Measurements from ENCODE around the gene MAP2.

The MAP2 gene

DNA sequence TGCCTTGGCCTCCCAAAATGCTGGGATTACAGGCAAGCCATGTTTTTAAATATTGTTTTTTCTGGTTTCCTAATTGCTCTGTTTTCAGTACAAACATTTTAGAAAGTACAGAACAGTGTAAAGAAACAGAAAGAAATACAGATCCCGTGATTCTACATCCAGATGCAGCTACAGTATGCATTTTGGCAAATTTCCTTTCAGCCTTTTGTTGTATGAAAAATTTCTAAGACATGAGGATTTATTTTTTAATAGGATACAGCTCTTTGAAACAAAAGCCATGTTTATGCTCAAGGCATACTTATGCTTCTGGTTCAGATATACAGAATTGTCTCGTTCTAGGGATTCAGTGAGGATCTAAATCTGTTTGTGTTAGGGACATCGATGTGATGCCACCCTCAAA, 109.5 kb downstream of the MAP2 start:
- no peaks in the 10 kb centered on the region; the same call in 1 of the 2 replicates for H3K27me3 ChIP-seq (ENCODE audit: control insufficient read depth, insufficient read depth, low read length)
- no peaks in the 10 kb centered on the region; the same call in 1 of the 2 replicates for H3K4me1 ChIP-seq (ENCODE audit: control insufficient read depth, insufficient read depth, low read length)
- H3K9me3 ChIP-seq (ENCODE audit: control insufficient read depth, insufficient read depth, low read length) = no peaks in the 10 kb centered on the region
- H3K27ac ChIP-seq (ENCODE audit: low read depth, low read length) = no peak overlapping the region
- H3K9ac ChIP-seq (ENCODE audit: low read depth, low read length) = no peak overlapping the region
- H3K36me3 ChIP-seq (ENCODE audit: control insufficient read depth, insufficient read depth, low read length) = no peaks in the 10 kb centered on the region
- H3K4me3 ChIP-seq (ENCODE audit: low read depth, low read length) = no peak overlapping the region

- H3K4me1 ChIP-seq (ENCODE audit: control insufficient read depth, insufficient read depth, low read length) = no peaks in the 10 kb centered on the region; the same call in 1 of the 2 replicates
- no peaks in the 10 kb centered on the region for H3K36me3 ChIP-seq (ENCODE audit: control insufficient read depth, insufficient read depth, low read length)
- no peaks in the 10 kb centered on the region for H3K9me3 ChIP-seq (ENCODE audit: control insufficient read depth, insufficient read depth, low read length)
- no peak overlapping the region for H3K9ac ChIP-seq (ENCODE audit: low read depth, low read length)
- no peak overlapping the region for H3K27ac ChIP-seq (ENCODE audit: low read depth, low read length)
- no peak overlapping the region for H3K4me3 ChIP-seq (ENCODE audit: low read depth, low read length)
- no peaks in the 10 kb centered on the region; the same call in 1 of the 2 replicates for H3K27me3 ChIP-seq (ENCODE audit: control insufficient read depth, insufficient read depth, low read length)
These were observed 110.4 kb downstream of the MAP2 start for GRCh38 chr2:209534228-209534627.

- Histone ChIP-seq H3K36me3 (ENCODE audit: control insufficient read depth, insufficient read depth, low read length) (no peaks in the 10 kb centered on the region), H3K9ac (ENCODE audit: low read depth, low read length) (no peak overlapping the region), H3K4me3 (ENCODE audit: low read depth, low read length) (no peak overlapping the region), H3K27ac (ENCODE audit: low read depth, low read length) (no peak overlapping the region), H3K9me3 (ENCODE audit: control insufficient read depth, insufficient read depth, low read length) (no peaks in the 10 kb centered on the region), H3K4me1 (ENCODE audit: control insufficient read depth, insufficient read depth, low read length) (no peaks in the 10 kb centered on the region; the same call in 1 of the 2 replicates), H3K27me3 (ENCODE audit: control insufficient read depth, insufficient read depth, low read length) (no peaks in the 10 kb centered on the region; the same call in 1 of the 2 replicates)
These were observed 112.5 kb downstream of the MAP2 start for GRCh38 chr2:209536363-209536762.

- Histone ChIP-seq H3K4me1 (ENCODE audit: control insufficient read depth, insufficient read depth, low read length) (no peaks in the 10 kb centered on the region), H3K4me3 (ENCODE audit: low read depth, low read length) (no peak overlapping the region), H3K27ac (ENCODE audit: low read depth, low read length) (no peak overlapping the region), H3K9me3 (ENCODE audit: control insufficient read depth, insufficient read depth, low read length) (no peaks in the 10 kb centered on the region), H3K36me3 (ENCODE audit: control insufficient read depth, insufficient read depth, low read length) (no peaks in the 10 kb centered on the region), H3K9ac (ENCODE audit: low read depth, low read length) (no peak overlapping the region), H3K27me3 (ENCODE audit: control insufficient read depth, insufficient read depth, low read length) (no peaks in the 10 kb centered on the region)
These were observed 123.9 kb downstream of the MAP2 start for GRCh38 chr2:209547726-209548125.

- Histone ChIP-seq H3K27ac (ENCODE audit: low read depth, low read length) (no peak overlapping the region), H3K9ac (ENCODE audit: low read depth, low read length) (no peak overlapping the region), H3K4me3 (ENCODE audit: low read depth, low read length) (no peak overlapping the region), H3K36me3 (ENCODE audit: control insufficient read depth, insufficient read depth, low read length) (no peaks in the 10 kb centered on the region), H3K9me3 (ENCODE audit: control insufficient read depth, insufficient read depth, low read length) (no peaks in the 10 kb centered on the region), H3K27me3 (ENCODE audit: control insufficient read depth, insufficient read depth, low read length) (no peaks in the 10 kb centered on the region), H3K4me1 (ENCODE audit: control insufficient read depth, insufficient read depth, low read length) (no peaks in the 10 kb centered on the region)
These were observed 125.7 kb downstream of the MAP2 start for GRCh38 chr2:209549589-209549988.

GRCh38 chr2:209553913-209554312, 130.1 kb downstream of the MAP2 start:
- no peak overlapping the region for H3K4me3 ChIP-seq (ENCODE audit: low read depth, low read length)
- no peaks in the 10 kb centered on the region for H3K36me3 ChIP-seq (ENCODE audit: control insufficient read depth, insufficient read depth, low read length)
- no peak overlapping the region for H3K9ac ChIP-seq (ENCODE audit: low read depth, low read length)
- no peaks in the 10 kb centered on the region for H3K4me1 ChIP-seq (ENCODE audit: control insufficient read depth, insufficient read depth, low read length)
- H3K9me3 ChIP-seq (ENCODE audit: control insufficient read depth, insufficient read depth, low read length) = no peaks in the 10 kb centered on the region
- H3K27me3 ChIP-seq (ENCODE audit: control insufficient read depth, insufficient read depth, low read length) = no peaks in the 10 kb centered on the region
- no peak overlapping the region for H3K27ac ChIP-seq (ENCODE audit: low read depth, low read length)

DNA sequence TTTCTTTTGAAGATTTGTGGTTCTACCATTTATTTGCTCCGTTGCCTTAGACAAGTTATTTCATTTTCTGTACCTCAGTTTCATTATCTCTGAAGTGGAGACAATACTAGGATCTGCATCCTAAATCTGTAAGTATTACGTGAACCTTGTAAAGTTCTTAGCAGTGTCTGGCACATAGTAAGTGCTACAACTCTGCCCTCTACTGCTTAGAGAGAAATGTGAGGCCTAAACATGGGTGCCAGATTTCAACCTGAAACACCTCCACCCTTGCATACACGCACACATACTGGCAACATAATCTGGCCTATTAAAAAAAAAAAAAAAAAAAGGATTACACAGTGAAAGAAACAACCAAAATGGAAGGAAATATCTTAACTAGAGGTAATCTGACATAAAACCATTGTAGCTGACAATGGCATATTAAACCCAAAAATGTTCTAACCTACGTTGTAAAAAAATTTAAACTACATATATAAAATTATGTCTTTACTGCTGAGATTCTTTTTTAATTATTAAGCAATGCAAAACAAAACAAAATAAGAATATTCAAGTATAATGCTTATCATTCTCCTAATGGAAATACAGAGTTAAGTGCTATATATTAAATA, 132.6 kb downstream of the MAP2 start:
- H3K9me3 ChIP-seq (ENCODE audit: control insufficient read depth, insufficient read depth, low read length) = no peaks in the 10 kb centered on the region
- H3K9ac ChIP-seq (ENCODE audit: low read depth, low read length) = no peak overlapping the region
- no peaks in the 10 kb centered on the region for H3K36me3 ChIP-seq (ENCODE audit: control insufficient read depth, insufficient read depth, low read length)
- H3K4me3 ChIP-seq (ENCODE audit: low read depth, low read length) = no peak overlapping the region
- H3K27ac ChIP-seq (ENCODE audit: low read depth, low read length) = no peak overlapping the region
- no peaks in the 10 kb centered on the region for H3K4me1 ChIP-seq (ENCODE audit: control insufficient read depth, insufficient read depth, low read length)
- H3K27me3 ChIP-seq (ENCODE audit: control insufficient read depth, insufficient read depth, low read length) = no peaks in the 10 kb centered on the region

GRCh38 chr2:209560911-209561310, 137.1 kb downstream of the MAP2 start:
- no peaks in the 10 kb centered on the region for H3K27me3 ChIP-seq (ENCODE audit: control insufficient read depth, insufficient read depth, low read length)
- no peak overlapping the region for H3K9ac ChIP-seq (ENCODE audit: low read depth, low read length)
- no peaks in the 10 kb centered on the region for H3K4me1 ChIP-seq (ENCODE audit: control insufficient read depth, insufficient read depth, low read length)
- no peak overlapping the region for H3K27ac ChIP-seq (ENCODE audit: low read depth, low read length)
- H3K9me3 ChIP-seq (ENCODE audit: control insufficient read depth, insufficient read depth, low read length) = no peaks in the 10 kb centered on the region
- no peak overlapping the region for H3K4me3 ChIP-seq (ENCODE audit: low read depth, low read length)
- H3K36me3 ChIP-seq (ENCODE audit: control insufficient read depth, insufficient read depth, low read length) = no peaks in the 10 kb centered on the region

- no peaks in the 10 kb centered on the region for H3K27me3 ChIP-seq (ENCODE audit: control insufficient read depth, insufficient read depth, low read length)
- no peaks in the 10 kb centered on the region for H3K36me3 ChIP-seq (ENCODE audit: control insufficient read depth, insufficient read depth, low read length)
- no peak overlapping the region for H3K27ac ChIP-seq (ENCODE audit: low read depth, low read length)
- H3K9me3 ChIP-seq (ENCODE audit: control insufficient read depth, insufficient read depth, low read length) = no peaks in the 10 kb centered on the region
- H3K9ac ChIP-seq (ENCODE audit: low read depth, low read length) = no peak overlapping the region
- H3K4me1 ChIP-seq (ENCODE audit: control insufficient read depth, insufficient read depth, low read length) = no peaks in the 10 kb centered on the region
- no peak overlapping the region for H3K4me3 ChIP-seq (ENCODE audit: low read depth, low read length)
These were observed 139.6 kb downstream of the MAP2 start for GRCh38 chr2:209563453-209563852.

- H3K36me3 ChIP-seq (ENCODE audit: control insufficient read depth, insufficient read depth, low read length) = no peaks in the 10 kb centered on the region
These were observed 141.0 kb downstream of the MAP2 start for GRCh38 chr2:209564816-209565215.

DNA sequence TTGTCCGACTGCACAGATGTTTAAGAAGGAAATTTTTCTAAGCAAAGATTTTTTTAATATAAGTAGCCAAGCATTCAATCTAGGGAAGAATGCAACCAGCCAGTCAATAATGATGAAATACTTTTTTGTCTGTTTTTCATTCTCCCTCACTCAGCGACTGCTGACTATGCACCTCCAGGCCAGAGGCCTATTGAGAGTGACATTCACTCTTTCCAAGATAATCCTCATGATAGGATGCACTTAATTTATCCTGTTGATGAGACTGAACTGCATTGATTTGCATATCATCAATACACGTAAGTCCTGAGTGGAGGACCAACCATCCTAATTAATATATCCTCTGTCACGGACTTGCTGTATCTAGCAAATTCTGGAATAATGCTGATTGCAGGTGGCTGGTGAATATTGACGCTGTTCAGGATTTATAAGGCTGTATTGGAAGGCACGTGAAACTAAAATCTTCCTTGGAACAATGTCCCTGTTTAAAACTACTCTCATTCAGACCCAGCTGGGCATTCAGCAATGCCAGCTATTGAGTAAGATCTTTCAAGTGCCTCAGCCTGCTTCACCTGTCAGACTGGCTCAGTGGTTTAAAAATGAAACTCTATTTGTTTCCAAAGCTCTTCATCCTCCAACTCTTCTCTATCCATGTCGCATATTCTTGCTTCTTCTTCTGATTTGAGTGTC, 142.2 kb downstream of the MAP2 start:
- Histone ChIP-seq H3K4me1 (ENCODE audit: control insufficient read depth, insufficient read depth, low read length) (no peaks in the 10 kb centered on the region), H3K27ac (ENCODE audit: low read depth, low read length) (no peak overlapping the region), H3K36me3 (ENCODE audit: control insufficient read depth, insufficient read depth, low read length) (no peaks in the 10 kb centered on the region), H3K9ac (ENCODE audit: low read depth, low read length) (no peak overlapping the region), H3K9me3 (ENCODE audit: control insufficient read depth, insufficient read depth, low read length) (no peaks in the 10 kb centered on the region), H3K27me3 (ENCODE audit: control insufficient read depth, insufficient read depth, low read length) (no peaks in the 10 kb centered on the region), H3K4me3 (ENCODE audit: low read depth, low read length) (no peak overlapping the region)

More at GRCh38 chr2:209564816-209565215, 141.0 kb downstream of the MAP2 start:
- Histone ChIP-seq H3K9me3 (ENCODE audit: control insufficient read depth, insufficient read depth, low read length) (no peaks in the 10 kb centered on the region), H3K27me3 (ENCODE audit: control insufficient read depth, insufficient read depth, low read length) (no peaks in the 10 kb centered on the region), H3K9ac (ENCODE audit: low read depth, low read length) (no peak overlapping the region), H3K4me3 (ENCODE audit: low read depth, low read length) (no peak overlapping the region), H3K27ac (ENCODE audit: low read depth, low read length) (no peak overlapping the region), H3K4me1 (ENCODE audit: control insufficient read depth, insufficient read depth, low read length) (no peaks in the 10 kb centered on the region)

Measured in HUES48 (cell line).